Measurements from ENCODE around the gene DCAF17.
A peak's percentile ranks its signal among the peaks of the same experiment; 100 is the strongest.
"Not testable (repeated sequence)": the region's sequence is repeated elsewhere in the genome, so short reads cannot be mapped to it uniquely, and the experiment has no call there.

The DCAF17 gene

DNA sequence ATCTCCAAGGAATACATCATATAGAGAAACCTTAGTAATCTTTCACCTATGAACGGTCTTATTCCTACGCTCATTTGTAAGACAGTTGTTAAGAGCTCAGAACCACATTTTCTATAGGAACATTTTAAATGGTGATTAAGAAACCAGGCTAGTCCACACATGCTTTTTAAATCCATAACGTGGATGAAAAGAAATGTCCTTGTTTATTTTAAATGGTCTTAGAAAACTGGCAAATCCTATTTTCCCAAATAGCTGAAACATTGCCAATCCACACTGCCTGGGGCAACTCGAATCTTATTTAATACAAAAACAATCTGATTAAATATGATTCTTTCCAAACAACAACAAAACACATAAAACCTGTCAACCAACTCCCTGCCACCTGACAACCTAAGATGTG lies 23.9 kb upstream of the DCAF17 start:
- no peak for DNase-seq (ENCODE audit: low read depth in 3 of 3, low spot score in 1 of 3)

DNA sequence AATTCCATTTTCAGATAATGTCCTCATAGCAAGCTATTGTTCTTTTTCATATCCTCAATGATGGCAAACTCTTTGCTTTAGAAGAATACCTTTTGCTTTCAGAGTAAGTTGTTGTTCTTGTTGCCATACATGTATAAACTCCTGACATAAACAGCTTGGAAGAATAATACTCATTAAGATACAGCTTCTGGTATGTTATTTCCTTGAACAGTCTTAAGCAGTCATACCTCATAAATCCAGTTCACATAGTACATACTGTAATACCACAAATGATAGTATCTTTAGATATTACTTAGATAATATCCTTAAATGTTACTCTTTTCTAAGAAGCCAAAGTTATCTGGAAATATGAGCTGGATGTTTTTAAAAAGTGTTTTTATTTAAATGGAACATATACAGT lies 23.4 kb upstream of the DCAF17 start:
- DNase-seq (ENCODE audit: low read depth in 3 of 3, low spot score in 1 of 3), result no peak

DNA sequence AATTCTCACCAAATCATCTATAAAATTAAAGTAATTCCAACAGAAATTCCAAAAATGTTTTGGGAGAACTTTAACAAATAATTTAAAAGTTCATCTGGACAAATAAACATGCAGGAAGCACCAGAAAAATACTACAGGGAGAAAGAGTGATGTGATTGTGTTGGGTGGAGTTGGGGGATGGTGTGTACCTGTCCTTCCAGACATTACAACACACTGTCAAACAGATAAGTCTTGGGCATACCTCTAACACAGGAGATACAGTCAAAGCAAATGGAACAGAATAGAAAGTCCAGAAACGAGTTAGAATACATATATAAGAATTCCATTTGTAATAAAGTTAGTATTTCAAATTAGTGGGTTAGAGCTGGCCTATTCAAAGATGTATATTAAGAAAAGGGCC lies 22.8 kb upstream of the DCAF17 start:
- no peak for DNase-seq (ENCODE audit: low read depth in 3 of 3, low spot score in 1 of 3)

DNA sequence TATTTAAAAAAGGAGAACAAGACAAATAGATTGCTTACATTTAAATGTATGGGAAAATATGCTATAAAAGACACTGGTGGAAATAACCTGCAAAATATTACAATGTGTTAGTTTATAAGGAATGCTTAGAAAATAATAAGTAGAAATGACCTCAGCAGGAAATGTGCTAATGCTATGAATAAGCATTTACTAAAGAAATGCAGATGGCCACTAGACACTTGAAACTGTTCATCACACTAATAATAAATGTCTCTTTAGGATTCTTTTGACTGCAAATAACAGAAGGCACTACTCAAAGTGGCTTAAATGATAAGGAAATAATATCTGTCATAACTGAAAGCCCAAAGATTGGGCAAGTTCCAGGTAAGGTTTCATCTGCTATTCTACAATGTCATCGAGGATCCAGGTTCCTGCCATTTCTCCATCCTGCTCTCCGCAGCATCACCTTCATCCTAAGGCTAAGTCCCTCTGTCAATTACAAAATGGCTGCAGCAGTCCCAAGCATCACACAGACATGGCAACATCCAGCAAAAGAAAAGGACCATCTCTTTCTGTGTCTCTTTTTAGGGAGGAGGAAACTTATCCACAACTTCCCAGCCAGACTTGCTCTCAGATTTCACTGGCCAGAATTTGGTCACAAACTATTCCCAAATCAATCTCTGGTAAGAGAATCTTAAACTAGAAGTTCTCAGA lies 22.1 kb upstream of the DCAF17 start:
- no peak for DNase-seq (ENCODE audit: low read depth in 3 of 3, low spot score in 1 of 3)

DNA sequence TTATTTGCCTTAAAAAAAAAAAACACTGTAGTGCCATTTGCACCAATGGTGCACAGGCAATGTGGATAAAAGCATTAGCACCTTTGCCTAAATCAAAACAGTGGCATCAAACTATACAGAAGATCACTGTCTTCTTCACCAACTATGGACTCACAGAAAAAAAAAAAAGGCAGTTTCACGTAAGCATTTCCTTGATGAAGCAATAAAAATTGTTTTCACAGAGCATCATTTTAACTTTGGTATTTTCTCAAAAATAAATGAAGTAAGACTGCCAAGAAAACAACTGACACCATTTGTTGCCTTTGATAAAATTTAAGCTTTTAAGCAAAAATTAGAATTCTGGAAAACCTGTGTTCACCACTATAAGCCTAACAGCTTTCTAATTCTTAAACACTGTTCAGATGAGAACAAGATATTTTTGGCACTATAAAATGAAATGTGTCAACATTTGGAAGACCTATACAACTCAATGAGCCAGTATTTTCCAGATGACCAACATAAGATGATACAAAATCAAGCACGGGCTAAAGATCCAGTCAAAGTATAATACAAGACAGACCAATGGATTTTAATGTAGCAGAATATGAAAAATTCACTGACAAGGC lies 21.4 kb upstream of the DCAF17 start:
- no peak for DNase-seq (ENCODE audit: low read depth in 3 of 3, low spot score in 1 of 3)

DNA sequence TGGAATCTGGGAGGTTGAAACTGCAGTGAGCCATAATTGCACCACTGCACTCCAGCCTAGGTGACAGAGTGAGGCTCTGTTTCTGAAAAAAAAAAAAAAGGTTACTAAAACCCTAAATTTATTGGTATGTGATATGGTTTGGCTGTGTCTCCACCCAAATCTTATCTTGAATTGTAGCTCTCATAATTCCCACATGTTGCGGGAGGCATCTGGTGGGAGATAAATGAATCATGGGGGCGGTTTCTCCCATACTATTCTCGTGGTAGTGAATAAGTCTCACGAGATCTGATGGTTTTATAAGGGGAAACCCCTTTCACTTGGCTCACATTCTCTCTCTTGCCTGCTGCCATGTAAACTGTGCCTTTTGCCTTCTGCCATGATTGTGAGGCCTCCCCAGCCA lies 19.4 kb upstream of the DCAF17 start:
- not testable (repeated sequence) for DNase-seq (ENCODE audit: low read depth in 3 of 3, low spot score in 1 of 3)

DNA sequence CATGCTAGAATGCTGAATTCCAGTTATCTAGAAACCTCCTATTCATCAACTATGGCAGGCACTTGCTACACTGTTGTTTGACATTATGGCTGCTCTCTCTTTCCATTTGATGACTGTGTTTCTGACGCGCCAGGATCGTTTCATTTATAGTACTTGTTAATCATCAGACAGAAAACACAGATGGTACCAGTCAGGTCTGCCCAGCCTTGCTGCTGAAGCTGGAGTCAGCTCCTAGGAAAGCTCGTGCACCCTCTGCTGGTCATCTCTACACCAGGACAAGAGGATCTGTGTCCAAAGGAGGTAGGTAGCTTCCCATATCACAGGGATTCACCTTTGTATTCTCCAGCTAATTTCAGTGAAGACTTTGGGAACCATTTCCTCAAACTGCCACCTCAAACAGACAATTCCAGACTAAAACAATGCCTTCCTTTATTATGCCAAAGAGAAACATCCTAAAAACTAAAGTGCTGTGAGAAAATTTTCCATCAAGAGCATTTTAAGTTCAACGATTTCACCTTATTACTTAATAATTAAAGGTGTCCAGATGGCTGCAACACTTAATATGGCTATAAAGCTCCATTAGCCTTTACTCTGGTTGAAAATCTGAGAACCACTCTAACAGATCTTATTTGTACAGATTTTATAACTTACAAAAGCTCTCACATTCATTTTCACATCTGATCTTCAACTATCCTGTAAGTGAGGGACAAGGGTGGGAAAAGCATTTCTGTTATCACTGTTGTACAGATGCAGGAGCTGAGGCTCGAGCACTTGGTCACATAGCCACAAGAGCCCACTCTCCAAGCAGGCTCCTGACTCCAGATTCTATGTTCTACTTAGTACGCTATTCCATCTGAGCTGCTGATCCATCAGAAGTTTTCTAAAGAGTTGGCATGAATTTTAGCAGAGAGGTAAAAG lies 17.8 kb upstream of the DCAF17 start:
- DNase-seq (ENCODE audit: low read depth in 3 of 3, low spot score in 1 of 3), result peak; percentile 56 to 64 (median 64)

DNA sequence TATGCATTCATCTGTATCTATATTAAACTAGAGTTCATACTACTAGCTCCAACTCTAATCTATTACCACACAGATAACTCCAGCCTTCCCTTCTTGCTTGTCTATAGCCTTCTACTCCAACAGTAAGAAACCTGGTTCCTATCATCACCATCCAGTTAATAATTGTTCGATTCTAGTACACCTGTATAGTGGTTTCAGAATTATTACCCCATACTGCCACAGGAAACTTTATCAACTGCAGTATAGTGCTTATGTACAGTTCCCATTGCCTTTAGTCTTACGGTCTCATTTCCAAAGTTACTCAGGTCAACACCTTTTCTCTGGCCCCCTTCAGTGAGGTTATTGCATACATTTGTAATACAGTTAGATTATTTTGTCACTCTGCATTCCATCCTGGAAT lies 14.7 kb upstream of the DCAF17 start:
- DNase-seq (ENCODE audit: low read depth in 3 of 3, low spot score in 1 of 3), result no peak

DNA sequence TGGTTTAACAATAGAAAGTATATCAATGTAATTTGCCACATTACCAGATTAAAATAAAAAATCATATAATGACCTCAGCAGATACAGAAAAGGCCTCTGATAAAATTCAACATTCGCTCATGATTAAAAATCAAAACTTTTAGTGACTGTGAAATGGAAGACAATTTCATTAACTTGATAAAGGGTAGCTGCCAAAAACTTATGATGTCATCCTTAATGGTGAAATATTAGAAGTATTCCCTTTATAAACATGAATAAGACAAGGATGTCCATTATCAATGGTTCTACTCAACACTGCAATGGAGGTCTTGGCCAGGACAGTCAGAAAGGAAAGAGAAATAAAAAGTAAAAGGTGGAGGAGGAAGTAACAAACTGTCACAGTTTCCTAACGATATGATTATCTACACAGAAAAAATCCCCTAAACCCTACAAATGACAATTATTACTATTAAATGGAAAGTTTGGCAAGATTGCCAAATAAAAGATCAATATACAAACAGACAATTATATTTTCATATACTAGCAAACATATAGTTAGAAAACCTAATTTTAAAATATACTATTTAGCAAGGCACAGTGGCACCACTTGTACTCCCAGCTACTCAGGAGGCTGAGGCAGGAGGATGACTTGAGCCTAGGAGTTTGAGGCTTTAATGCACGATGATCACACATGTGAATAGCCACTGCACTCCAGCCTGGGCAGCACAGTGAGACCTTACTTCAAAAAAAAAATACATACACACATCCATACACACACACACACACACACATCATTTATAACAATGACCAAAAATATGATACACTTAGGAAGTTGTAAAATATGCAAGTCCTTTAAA lies 13.1 kb upstream of the DCAF17 start:
- no peak for DNase-seq (ENCODE audit: low read depth in 3 of 3, low spot score in 1 of 3)

DNA sequence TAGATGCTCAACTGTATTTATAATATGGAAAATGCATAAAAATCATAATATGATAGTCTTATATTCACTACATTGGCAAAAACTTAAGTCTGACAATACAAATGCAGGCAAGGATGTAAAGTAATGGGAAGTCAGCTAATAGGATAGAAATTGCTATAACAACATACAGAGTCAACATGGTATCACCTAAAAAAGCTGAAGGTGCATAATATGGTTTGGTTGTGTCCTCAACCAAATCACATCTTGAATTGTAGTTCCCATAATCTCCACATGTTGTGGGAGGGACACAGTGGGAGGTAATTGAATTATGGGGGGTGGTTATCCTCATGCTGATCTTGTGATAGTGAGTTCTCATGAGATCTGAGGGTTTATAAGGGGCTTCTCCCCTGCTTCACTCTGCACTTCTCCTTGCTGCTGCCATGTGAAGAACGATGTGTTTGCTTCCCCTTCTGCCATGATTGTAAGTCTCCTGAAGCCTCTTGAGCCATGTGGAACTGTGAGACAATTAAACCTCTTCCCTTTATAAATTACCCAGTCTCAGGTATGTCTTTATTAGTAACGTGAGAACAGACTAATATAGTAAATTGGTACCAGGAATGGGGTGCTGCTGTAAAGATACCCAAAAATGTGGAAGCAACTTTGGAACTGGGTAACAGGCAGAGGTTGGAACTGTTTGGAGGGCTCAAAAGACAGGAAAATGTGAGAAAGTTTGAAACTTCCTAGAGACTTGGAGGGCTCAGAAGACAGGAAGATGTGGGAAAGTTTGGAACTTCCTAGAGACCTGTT lies 11.1 kb upstream of the DCAF17 start:
- not testable (repeated sequence) for DNase-seq (ENCODE audit: low read depth in 3 of 3, low spot score in 1 of 3)

DNA sequence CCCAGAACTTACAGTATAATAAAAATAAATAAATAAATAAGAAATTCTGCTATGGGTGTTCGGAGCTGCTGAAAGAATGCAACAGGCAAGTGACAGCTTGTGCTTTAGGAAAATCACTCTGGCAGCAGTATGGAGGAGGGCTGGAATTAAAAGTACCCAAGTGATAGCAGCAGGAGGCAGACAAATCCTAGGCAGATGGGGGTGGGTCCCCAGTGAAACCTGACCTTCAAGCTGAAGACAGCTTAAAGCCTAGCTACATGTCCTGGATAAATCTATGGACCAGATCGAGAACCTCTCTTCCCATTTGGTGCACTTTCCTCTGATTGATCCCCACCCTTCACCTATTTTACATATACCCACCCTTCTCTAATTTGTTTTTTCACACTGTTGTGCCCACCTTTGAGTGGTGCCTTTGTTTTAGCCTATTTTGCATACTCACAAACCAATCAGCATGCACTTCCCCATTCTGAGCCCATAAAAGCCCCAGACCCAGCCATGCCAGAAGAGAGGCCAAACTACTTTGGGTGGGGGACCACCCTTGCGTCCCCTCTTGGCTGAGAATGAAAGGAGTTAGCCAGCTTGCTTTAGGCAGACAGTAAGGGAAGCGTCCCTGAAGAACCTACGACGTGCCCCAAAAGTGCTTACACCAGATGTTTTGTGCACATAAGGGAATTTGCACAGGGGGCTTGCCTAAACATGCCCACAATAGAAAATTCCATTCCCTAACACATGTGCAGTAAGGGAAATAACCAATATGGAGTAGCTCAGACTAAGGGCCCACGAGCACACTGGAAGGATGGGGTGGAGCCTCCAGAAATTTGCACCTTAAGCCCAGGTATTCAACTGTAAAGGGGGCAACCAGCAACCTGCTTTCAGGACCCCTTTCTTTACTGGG lies 3.3 kb upstream of the DCAF17 start:
- DNase-seq (ENCODE audit: low read depth in 3 of 3, low spot score in 1 of 3), result no peak

DNA sequence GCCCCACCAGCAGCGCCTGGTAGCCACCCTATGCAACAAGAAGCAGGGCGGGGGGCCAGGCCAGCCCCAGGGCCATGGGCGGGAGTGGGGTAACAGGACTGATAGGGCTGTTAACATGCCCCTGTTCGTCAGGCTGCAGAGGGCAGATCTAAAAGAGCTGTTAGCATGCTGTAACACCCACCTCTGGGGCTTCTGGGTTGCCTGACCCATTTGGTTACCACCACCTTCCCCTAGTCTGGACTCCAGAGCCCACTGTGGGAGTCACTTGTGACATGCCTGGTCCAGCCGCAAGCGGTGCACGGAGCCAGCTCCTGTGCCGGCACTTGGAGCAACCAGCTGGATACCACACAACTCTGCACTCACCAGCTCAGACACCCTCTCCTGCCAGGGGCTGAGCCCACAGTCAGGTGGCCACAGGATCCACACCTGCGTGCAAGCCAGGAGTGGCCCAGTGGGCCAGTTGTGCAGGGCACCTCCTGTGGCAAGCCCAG lies 2.3 kb upstream of the DCAF17 start:
- DNase-seq (ENCODE audit: low read depth in 3 of 3, low spot score in 1 of 3), result no peak

DNA sequence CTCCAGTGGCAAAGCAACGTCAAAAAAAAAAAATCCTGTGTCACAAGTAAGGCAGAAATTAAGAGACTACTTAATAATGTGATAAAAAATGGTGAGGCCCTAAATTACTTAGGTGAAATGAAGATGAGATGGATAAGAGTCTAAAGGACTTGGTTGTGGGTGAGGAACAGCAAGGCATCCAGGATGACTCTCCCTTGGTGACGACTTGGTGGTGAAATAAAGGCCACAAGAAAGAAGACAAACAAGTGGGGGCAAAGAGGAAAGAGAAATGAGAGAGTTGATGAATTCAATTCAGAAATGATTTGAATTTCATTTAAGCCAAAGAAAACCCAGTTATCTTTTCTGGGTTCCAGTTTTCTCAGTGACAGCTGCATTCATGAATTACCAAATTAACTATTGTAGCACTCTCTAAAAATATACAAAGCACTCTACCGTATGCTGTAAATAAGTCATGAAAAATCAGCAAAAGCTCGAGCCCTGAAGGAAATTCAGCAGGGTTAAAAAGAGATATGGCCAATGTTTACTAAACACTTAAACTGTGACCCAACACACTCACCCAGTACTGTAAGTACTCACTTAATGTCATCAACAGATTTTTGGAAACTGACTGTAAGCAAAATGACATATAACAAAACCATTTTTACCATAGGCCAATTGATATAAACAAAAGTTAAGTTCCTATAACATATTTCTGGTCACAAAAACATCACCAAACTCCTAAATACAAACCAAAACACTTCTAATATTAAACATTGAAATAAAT lies 1.6 kb upstream of the DCAF17 start:
- no peak for DNase-seq (ENCODE audit: low read depth in 3 of 3, low spot score in 1 of 3)

DNA sequence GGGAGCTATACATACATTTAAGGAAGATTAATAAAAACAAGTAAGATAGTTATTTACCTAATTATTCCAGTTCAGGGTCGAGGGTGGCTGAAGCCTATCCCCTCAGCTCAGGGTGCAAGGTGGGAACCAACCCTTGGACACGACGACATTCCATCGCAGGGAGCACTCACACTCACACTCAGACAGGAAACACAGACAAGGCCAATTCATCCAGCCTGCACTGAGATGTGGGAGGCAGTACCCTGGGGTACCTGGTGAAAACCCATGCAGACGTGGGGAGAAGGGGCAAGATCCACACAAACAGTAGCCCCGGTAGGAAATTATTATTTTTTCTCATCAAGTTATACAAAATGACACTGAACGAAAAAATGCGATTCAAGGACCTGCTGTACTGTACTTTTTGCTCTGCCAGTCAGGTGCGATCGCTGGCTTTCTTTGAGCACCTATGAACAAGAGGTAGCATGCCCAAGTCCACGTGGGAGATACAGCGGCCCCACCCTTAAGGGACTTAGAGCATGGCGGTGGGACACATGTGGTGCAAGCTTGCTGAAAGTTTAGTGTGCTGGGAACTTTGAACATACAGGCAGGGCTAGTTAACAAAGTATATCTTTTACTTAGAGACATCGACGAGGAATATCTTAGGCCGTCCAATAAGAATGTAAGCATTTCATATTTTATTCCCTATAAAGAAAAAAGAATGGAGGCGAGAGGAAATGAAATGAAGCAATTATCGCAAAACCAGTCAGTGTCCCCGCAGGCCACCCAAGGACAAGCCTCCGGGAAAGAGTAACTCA lies 860 bp upstream of the DCAF17 start:
- peak in 1 of 3 donors; percentile 18 for DNase-seq (ENCODE audit: low read depth in 3 of 3, low spot score in 1 of 3)

DNA sequence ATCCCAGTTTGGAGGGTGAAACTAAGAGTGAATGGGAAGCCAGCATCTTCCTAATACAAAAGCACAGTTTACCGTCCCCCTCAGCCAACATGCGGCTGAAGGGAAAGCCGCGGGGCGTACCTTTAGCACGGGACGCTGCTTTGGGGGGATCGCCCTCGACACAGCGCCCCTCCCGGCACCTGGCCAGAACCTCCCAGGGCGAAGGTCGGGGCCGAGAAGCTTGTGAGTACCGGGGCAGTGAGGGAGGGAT lies 338 bp upstream of the DCAF17 start, which contains the start of gene METTL8:
Gene METTL8, minus strand, starts transcription at position 228 of the 250 bp plus-strand sequence. CDS start 41,805 bp downstream, outside the sequence.
- DNase-seq (ENCODE audit: low read depth in 3 of 3, low spot score in 1 of 3), result no peak

DNA sequence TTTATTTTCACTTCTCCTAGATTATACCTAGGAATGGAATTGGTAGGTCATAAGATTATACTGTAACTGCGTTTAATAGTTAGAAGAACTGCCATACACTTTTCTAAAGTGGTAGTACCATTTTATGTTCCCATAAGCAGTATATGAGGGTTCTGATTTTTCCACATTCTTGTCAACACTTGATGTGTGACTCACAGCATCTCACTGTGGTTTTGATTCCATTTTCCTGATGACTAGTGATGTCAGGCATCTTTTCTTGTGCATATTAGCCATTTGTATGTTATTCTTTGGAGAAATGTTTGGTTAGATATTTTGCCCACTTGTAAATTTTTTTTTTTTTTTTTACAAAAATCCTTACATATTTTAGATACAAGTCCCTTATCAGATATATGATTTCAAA lies 2.3 kb downstream of the DCAF17 start:
- DNase-seq (ENCODE audit: low read depth in 3 of 3, low spot score in 1 of 3), result no peak

DNA sequence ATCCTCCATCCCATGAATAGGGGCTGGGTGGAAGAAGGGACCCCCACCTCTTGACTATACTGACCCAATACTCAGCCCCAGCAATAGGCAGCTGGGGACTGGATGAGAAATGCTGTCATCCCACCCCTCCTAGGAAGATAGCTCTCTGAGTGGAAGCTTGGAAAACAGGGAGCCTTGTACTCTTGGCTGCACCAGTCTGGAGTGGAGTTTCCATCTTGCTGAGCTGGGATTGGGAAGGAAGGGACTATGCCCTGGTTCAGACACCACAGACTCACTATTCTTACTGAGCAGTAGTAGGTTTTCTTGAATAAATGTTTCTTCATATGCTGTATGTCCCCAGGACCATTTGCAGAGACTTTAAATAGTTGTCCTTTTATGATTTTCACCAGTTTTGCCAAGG lies 7.4 kb downstream of the DCAF17 start:
- no peak for DNase-seq (ENCODE audit: low read depth in 3 of 3, low spot score in 1 of 3)

DNA sequence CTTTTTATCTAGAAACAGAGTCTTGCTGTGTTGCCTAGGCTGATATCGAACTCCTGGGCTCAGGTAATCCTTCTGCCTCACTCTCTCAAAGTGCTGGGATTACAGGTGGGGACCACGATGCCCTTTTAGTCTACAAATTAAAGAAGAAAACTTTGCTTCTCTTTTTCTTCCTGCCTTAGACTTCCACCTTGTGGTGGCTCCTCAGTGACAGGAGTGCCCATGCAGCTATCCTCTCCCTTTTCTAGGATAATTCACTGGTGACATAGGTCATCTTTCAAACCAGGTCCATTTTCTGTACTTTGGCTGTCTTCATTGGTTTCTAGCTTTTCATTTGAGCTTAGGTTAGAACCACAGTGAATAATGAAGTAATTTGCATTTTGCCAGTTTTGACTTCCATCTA lies 13.6 kb downstream of the DCAF17 start:
- DNase-seq (ENCODE audit: low read depth in 3 of 3, low spot score in 1 of 3), result no peak
